Astrocyte of the spinal cord (primary cell): ENCODE results near the gene WDR45B.

ENCODE experiments used
- DNase-seq: peaks from one replicate; pipeline ENCODE4 v3.0.0; 2011; ENCODE audit warnings: low read depth, low spot score
- H3K4me3 ChIP-seq: 2 replicates; pipeline ENCODE4 v1.5.1; 2011; ENCODE audit warnings: low read depth, mild to moderate bottlenecking, low read length, moderate library complexity
- CTCF ChIP-seq: IDR thresholded peaks from 2 replicates; pipeline ENCODE4 v1.5.1; 2012; ENCODE audit warnings: low read depth, mild to moderate bottlenecking, low read length, inconsistent platforms
- in situ Hi-C: cut with HindIII; loops from 2 replicates; pipeline ENCODE4 v1.10.0; 2017; ENCODE audit warnings: low sequenced_read_pairs

WDR45B gene

GRCh38 chr17:82592767-82593589 lies 55.3 kb downstream of the WDR45B start:
- peak; percentile 84 for DNase-seq
- in situ Hi-C loops: no loop called here
- no peak for TF ChIP-seq CTCF
- H3K4me3 ChIP-seq: peak overlapping the region; percentile 52

DNA sequence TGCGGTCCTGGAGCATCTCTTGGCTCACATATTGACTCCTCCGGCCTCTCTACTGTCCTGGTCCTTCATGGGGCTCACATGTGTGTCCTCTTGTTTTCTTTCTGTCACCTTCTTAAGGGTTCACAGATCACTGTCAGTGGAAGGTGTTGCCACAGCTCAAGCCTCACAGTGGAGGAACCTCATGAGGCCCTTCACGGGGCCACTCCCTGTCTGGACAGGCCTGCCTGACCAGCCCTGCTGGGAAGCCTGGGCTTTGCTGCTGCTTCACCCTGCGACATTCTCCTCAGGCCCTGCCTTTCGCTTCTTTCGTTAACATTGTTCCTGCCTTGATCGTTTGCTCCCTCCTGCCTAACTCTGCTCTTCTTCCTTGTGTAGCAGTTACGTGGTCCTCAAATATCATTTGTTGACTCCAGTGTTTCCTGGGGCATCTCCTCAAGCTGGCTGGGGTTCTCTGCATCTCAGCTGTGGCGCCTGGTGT lies 55.9 kb downstream of the WDR45B start:
- in situ Hi-C loops: no loop called here
- TF ChIP-seq CTCF: no peak
- no peak for DNase-seq
- H3K4me3 ChIP-seq: no peak overlapping the region

- in situ Hi-C loops: no loop called here
- H3K4me3 ChIP-seq: no peak overlapping the region
- no peak for DNase-seq
- no peak for TF ChIP-seq CTCF
Observed at GRCh38 chr17:82590881-82591539, 57.2 kb downstream of the WDR45B start.

DNA sequence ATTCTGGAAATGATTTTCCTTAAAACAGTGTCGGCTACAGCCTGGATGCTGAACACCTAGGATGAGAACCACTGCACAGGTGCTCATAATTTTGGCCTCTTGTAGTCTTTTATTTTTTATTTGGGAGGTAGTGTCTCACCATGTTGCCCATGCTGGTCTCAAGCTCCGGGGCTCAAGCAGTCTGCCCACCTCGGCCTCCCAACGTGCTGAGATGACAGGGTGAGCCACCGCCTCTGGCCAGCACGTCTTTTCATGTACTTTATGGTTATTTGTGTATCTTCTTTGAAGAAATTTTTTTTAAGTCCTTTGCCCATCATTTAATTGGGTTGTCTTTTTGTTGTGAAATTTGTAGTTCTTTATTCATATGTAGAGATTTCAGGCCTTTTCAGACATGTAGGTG lies 58.0 kb downstream of the WDR45B start:
- DNase-seq: no peak
- in situ Hi-C loops: no loop called here
- H3K4me3 ChIP-seq: no peak overlapping the region
- no peak for TF ChIP-seq CTCF

DNA sequence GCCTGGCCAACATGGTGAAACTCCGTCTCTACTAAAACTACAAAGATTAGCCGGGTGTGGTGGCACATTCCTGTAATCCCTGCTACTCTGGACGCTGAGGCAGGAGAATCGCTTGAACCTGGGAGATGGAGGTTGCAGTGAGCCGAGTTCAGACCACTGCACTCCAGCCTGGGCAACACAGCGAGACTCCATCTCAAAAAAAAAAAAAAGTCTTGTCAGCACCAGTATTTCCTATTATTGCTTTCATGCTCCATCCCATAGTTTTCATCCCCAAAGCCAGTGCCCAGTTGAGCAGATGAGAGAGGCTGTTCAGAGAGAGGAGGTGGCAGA lies 58.4 kb downstream of the WDR45B start:
- no peak overlapping the region for H3K4me3 ChIP-seq
- TF ChIP-seq CTCF: no peak
- in situ Hi-C loops: no loop called here

GRCh38 chr17:82588266-82589175 lies 59.7 kb downstream of the WDR45B start:
- in situ Hi-C loops: no loop called here
- H3K4me3 ChIP-seq: no peak overlapping the region
- TF ChIP-seq CTCF: no peak
- no peak for DNase-seq

More for the DNA sequence above, 58.4 kb downstream of the WDR45B start:
- DNase-seq: no peak
